HepG2 (cell line): Measurements from ENCODE around the gene BIVM. TPM values are rescaled to one million over a fixed set of nuclear protein-coding genes. Genes with fewer than 3 reads are reported as not detected.

ENCODE experiments used
- AGO2 ChIP-seq: fragments of 200-400 bp; formaldehyde crosslinking; optimal IDR thresholded peaks from 2 replicates; pipeline ENCODE3; 2017; ENCODE audit warnings: mild to moderate bottlenecking, low read depth, low read length, moderate library complexity
- FOXJ3 ChIP-seq: sonication (generic); formaldehyde crosslinking; IDR thresholded peaks from 2 replicates; pipeline ENCODE4 v1.4.0; 2020; ENCODE audit warnings: missing genetic modification reagents, mild to moderate bottlenecking, borderline replicate concordance
- ISX ChIP-seq: sonication (generic); formaldehyde crosslinking; conservative IDR thresholded peaks from 2 replicates; pipeline ENCODE4 v1.5.0; 2020; ENCODE audit warnings: missing genetic modification reagents
- RBFOX2 ChIP-seq: fragments of 200-400 bp; formaldehyde crosslinking; IDR thresholded peaks from 2 replicates; pipeline ENCODE4 v1.6.1; 2017; ENCODE audit warnings: low read depth, mild to moderate bottlenecking, low read length
- REPIN1 ChIP-seq: sonication (generic); formaldehyde crosslinking; IDR thresholded peaks from 2 replicates; pipeline ENCODE4 v1.8.0; 2022; ENCODE audit warnings: missing genetic modification reagents, low read depth, mild to moderate bottlenecking, borderline replicate concordance
- RFX3 ChIP-seq: IDR thresholded peaks from 2 replicates; pipeline ENCODE4 v1.6.1; 2016; ENCODE audit warnings: missing biosample characterization, missing genetic modification reagents
- SETDB1 ChIP-seq: sonication (generic); formaldehyde crosslinking; IDR thresholded peaks from 2 replicates; pipeline ENCODE4 v1.5.1; 2020; ENCODE audit warnings: missing genetic modification reagents, mild to moderate bottlenecking, borderline replicate concordance
- SMAD9 ChIP-seq: sonication (generic); formaldehyde crosslinking; IDR thresholded peaks from 2 replicates; pipeline ENCODE4 v1.5.1; 2020; ENCODE audit warnings: mild to moderate bottlenecking, missing genetic modification reagents
- SRSF1 ChIP-seq: fragments of 200-400 bp; formaldehyde crosslinking; optimal IDR thresholded peaks from 2 replicates; pipeline ENCODE3; 2017; ENCODE audit warnings: mild to moderate bottlenecking, low read depth, low read length, moderate library complexity
- SYNCRIP ChIP-seq: fragments of 200-400 bp; formaldehyde crosslinking; IDR thresholded peaks from 2 replicates; pipeline ENCODE4 v1.6.1; 2018; ENCODE audit warnings: mild to moderate bottlenecking, low read depth, low read length; ENCODE audit not compliant: insufficient read depth
- YY1 ChIP-seq: IDR thresholded peaks from 2 replicates; pipeline ENCODE4 v1.6.1; 2011; ENCODE audit warnings: low read length, low read depth, moderate library complexity, mild to moderate bottlenecking; ENCODE audit not compliant: insufficient read depth, insufficient replicate concordance
- ZNF30 ChIP-seq: sonication (generic); formaldehyde crosslinking; IDR thresholded peaks from 2 replicates; pipeline ENCODE4 v1.5.0; 2020; ENCODE audit warnings: mild to moderate bottlenecking, missing genetic modification reagents
- ZNF432 ChIP-seq: sonication (generic); formaldehyde crosslinking; IDR thresholded peaks from 2 replicates; pipeline ENCODE4 v1.5.0; 2020; ENCODE audit warnings: missing genetic modification reagents, mild to moderate bottlenecking, borderline replicate concordance
- ZNF563 ChIP-seq: sonication (generic); formaldehyde crosslinking; IDR thresholded peaks from 2 replicates; pipeline ENCODE4 v1.8.0; 2022; ENCODE audit warnings: mild to moderate bottlenecking, moderate library complexity, missing genetic modification reagents
- ZNF629 ChIP-seq: sonication (generic); formaldehyde crosslinking; conservative IDR thresholded peaks from 2 replicates; pipeline ENCODE4 v1.5.0; 2020; ENCODE audit warnings: missing genetic modification reagents
- ZSCAN30 ChIP-seq: sonication (generic); formaldehyde crosslinking; IDR thresholded peaks from 2 replicates; pipeline ENCODE4 v1.5.0; 2020; ENCODE audit warnings: mild to moderate bottlenecking, missing genetic modification reagents
- polyA plus RNA-seq, 8 experiments: library from polyadenylated mRNA; depleted of rRNA in 3 of 8; stranded (reverse) in 7 of 8; unstranded in 1 of 8; fragments of >200 nt; fragmentation: Illumina TruSeq in 4 of 8; extraction: Trizol in 4 of 8; gene quantifications; 2 replicates each; pipeline versions ENCODE4 v1.2.1 to v1.2.3, GENCODE V29; 2011 to 2016; ENCODE audit warnings: low read depth in 4 of 8, missing spikeins in 1 of 8, mixed read lengths in 1 of 8; ENCODE audit not compliant: insufficient read depth in 1 of 8
- total RNA-seq, 5 experiments: library from RNA; depleted of rRNA; stranded (reverse); fragments of >200 nt; fragmentation: Illumina TruSeq; extraction: Trizol; gene quantifications; 2 replicates each; pipeline ENCODE4 v1.2.3, GENCODE V29; 2016; ENCODE audit warnings: low read depth in 1 of 5
- TF ChIP-seq, protein P1 (sequence below): sonication (generic); formaldehyde crosslinking; IDR thresholded peaks from 2 replicates; pipeline ENCODE4 v1.8.0; 2022; ENCODE audit warnings: mild to moderate bottlenecking, missing genetic modification reagents, moderate library complexity
- TF ChIP-seq, protein P2 (sequence below): sonication (generic); formaldehyde crosslinking; IDR thresholded peaks from 2 replicates; pipeline ENCODE4 v1.4.0; 2020; ENCODE audit warnings: missing genetic modification reagents, mild to moderate bottlenecking, borderline replicate concordance
- TF ChIP-seq, protein P3 (sequence below): fragments of 450-650 bp; IDR thresholded peaks from 2 replicates; pipeline ENCODE4 v1.6.1; 2017; ENCODE audit warnings: mild to moderate bottlenecking
- TF ChIP-seq, protein P4 (sequence below): IDR thresholded peaks from 2 replicates; pipeline ENCODE4 v1.6.1; 2016; ENCODE audit warnings: control low read depth
- TF ChIP-seq, protein P5 (sequence below): IDR thresholded peaks from 2 replicates; pipeline ENCODE4 v1.6.1; 2018; ENCODE audit warnings: missing genetic modification reagents, mild to moderate bottlenecking, missing compliant biosample characterization
- TF ChIP-seq, protein P6 (sequence below): sonication (generic); formaldehyde crosslinking; IDR thresholded peaks from 2 replicates; pipeline ENCODE4 v1.8.1; 2023; ENCODE audit warnings: missing genetic modification reagents, mild to moderate bottlenecking, borderline replicate concordance

The BIVM gene
- total and polyA plus RNA-seq, 2 of the 13 experiments (the other 11 are each of a cell fraction or from before 2014, with no cell fraction given), result 10.4 to 15.8 TPM

DNA sequence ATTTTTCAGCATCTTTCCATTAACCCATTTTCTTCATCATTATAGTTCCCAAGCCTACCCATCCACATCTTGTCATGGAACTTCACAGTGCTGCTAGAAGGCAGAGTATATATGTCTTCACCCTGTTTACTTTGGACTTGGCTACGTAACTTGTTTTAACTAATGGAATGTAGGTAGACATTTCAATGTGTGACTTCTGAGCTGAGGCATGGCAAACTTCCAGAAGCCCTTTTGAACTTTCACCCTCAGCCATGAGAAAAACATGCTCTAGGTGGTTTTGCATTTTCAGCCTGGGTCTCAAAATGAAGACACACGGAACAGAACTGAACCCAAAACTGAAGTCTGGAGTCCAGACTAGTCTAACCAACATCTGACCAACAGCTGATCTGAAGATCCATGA is 28.5 kb upstream of the BIVM start (continued):
- TF ChIP-seq ZNF563 (CRISPR knock-in tag), result no peak
- TF ChIP-seq RFX3 (CRISPR knock-in tag), result no peak
- TF ChIP-seq ZNF30, result no peak
- no peak for TF ChIP-seq ZSCAN30 (CRISPR knock-in tag)
- TF ChIP-seq, protein P1, sequence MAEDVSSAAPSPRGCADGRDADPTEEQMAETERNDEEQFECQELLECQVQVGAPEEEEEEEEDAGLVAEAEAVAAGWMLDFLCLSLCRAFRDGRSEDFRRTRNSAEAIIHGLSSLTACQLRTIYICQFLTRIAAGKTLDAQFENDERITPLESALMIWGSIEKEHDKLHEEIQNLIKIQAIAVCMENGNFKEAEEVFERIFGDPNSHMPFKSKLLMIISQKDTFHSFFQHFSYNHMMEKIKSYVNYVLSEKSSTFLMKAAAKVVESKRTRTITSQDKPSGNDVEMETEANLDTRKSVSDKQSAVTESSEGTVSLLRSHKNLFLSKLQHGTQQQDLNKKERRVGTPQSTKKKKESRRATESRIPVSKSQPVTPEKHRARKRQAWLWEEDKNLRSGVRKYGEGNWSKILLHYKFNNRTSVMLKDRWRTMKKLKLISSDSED (CRISPR knock-in tag), result no peak
- TF ChIP-seq FOXJ3 (CRISPR knock-in tag), result no peak
- no peak for TF ChIP-seq SMAD9 (CRISPR knock-in tag)
- no peak for TF ChIP-seq ZNF432
- TF ChIP-seq, protein P2, sequence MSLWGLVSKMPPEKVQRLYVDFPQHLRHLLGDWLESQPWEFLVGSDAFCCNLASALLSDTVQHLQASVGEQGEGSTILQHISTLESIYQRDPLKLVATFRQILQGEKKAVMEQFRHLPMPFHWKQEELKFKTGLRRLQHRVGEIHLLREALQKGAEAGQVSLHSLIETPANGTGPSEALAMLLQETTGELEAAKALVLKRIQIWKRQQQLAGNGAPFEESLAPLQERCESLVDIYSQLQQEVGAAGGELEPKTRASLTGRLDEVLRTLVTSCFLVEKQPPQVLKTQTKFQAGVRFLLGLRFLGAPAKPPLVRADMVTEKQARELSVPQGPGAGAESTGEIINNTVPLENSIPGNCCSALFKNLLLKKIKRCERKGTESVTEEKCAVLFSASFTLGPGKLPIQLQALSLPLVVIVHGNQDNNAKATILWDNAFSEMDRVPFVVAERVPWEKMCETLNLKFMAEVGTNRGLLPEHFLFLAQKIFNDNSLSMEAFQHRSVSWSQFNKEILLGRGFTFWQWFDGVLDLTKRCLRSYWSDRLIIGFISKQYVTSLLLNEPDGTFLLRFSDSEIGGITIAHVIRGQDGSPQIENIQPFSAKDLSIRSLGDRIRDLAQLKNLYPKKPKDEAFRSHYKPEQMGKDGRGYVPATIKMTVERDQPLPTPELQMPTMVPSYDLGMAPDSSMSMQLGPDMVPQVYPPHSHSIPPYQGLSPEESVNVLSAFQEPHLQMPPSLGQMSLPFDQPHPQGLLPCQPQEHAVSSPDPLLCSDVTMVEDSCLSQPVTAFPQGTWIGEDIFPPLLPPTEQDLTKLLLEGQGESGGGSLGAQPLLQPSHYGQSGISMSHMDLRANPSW (CRISPR knock-in tag), result no peak
- no peak for TF ChIP-seq YY1
- no peak for TF ChIP-seq REPIN1
- TF ChIP-seq SYNCRIP, result no peak
- TF ChIP-seq, protein P3, sequence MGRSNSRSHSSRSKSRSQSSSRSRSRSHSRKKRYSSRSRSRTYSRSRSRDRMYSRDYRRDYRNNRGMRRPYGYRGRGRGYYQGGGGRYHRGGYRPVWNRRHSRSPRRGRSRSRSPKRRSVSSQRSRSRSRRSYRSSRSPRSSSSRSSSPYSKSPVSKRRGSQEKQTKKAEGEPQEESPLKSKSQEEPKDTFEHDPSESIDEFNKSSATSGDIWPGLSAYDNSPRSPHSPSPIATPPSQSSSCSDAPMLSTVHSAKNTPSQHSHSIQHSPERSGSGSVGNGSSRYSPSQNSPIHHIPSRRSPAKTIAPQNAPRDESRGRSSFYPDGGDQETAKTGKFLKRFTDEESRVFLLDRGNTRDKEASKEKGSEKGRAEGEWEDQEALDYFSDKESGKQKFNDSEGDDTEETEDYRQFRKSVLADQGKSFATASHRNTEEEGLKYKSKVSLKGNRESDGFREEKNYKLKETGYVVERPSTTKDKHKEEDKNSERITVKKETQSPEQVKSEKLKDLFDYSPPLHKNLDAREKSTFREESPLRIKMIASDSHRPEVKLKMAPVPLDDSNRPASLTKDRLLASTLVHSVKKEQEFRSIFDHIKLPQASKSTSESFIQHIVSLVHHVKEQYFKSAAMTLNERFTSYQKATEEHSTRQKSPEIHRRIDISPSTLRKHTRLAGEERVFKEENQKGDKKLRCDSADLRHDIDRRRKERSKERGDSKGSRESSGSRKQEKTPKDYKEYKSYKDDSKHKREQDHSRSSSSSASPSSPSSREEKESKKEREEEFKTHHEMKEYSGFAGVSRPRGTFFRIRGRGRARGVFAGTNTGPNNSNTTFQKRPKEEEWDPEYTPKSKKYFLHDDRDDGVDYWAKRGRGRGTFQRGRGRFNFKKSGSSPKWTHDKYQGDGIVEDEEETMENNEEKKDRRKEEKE, result no peak
- TF ChIP-seq, protein P4, sequence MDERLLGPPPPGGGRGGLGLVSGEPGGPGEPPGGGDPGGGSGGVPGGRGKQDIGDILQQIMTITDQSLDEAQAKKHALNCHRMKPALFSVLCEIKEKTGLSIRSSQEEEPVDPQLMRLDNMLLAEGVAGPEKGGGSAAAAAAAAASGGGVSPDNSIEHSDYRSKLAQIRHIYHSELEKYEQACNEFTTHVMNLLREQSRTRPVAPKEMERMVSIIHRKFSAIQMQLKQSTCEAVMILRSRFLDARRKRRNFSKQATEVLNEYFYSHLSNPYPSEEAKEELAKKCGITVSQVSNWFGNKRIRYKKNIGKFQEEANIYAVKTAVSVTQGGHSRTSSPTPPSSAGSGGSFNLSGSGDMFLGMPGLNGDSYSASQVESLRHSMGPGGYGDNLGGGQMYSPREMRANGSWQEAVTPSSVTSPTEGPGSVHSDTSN, result no peak
- no peak for TF ChIP-seq ZNF629 (CRISPR knock-in tag)
- no peak for TF ChIP-seq ISX (CRISPR knock-in tag)
- TF ChIP-seq SRSF1, result no peak
- TF ChIP-seq RBFOX2, result no peak
- no peak for TF ChIP-seq SETDB1 (CRISPR knock-in tag)
- TF ChIP-seq, protein P5, sequence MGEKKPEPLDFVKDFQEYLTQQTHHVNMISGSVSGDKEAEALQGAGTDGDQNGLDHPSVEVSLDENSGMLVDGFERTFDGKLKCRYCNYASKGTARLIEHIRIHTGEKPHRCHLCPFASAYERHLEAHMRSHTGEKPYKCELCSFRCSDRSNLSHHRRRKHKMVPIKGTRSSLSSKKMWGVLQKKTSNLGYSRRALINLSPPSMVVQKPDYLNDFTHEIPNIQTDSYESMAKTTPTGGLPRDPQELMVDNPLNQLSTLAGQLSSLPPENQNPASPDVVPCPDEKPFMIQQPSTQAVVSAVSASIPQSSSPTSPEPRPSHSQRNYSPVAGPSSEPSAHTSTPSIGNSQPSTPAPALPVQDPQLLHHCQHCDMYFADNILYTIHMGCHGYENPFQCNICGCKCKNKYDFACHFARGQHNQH (CRISPR knock-in tag), result no peak
- TF ChIP-seq AGO2, result no peak
- TF ChIP-seq, protein P6, sequence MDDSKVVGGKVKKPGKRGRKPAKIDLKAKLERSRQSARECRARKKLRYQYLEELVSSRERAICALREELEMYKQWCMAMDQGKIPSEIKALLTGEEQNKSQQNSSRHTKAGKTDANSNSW (CRISPR knock-in tag), result no peak
